OCI-M2 (cell line): ENCODE results near the gene SRGAP2B.
"Not testable (repeated sequence)": the region's sequence is repeated elsewhere in the genome, so short reads cannot be mapped to it uniquely, and the experiment has no call there.

ENCODE experiments used
- DNase-seq: peaks from one replicate; lab custom pipeline; 2025; ENCODE audit not compliant: unreplicated experiment; lab: John Stamatoyannopoulos, UW

SRGAP2B gene

GRCh38 chr1:145093517-145094149 lies 1.5 kb downstream of the SRGAP2B start:
- not testable (repeated sequence) for DNase-seq

DNA sequence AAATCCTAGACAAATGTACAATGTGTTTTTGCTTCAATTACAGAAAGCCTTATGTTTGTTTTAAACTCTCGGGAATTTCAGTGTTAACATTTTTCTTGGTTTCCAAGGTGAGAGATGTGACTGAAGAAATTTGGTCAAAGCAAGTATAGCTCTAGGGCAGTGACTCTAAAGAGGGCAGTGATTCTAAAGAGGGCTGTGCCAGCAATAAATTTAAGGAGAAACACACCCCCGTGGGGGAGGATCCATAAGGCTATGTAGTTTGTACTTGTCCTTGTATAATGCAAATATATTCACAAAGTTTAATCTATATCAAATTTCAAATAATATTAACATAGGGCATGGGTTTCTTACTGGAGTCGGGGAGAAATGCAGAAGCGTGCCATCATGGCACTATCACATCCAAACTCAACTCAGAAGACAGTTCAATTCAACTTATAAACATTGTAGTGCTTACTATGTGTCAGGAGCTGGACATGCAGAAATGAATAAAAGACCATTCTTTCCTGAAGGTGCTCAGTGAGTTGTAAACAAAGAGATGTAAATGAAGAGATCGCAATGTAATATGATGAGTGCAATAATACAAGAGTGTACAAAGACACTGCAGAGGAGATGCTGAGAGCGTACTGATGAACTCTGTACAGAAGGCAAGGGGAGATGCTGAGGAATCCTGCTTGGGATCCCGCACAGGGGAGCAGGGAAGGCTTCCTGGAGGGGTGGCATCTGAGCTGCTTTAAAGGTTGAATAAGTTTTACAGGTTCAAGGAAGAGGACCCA lies 12.5 kb downstream of the SRGAP2B start:
- DNase-seq, result not testable (repeated sequence)

DNA sequence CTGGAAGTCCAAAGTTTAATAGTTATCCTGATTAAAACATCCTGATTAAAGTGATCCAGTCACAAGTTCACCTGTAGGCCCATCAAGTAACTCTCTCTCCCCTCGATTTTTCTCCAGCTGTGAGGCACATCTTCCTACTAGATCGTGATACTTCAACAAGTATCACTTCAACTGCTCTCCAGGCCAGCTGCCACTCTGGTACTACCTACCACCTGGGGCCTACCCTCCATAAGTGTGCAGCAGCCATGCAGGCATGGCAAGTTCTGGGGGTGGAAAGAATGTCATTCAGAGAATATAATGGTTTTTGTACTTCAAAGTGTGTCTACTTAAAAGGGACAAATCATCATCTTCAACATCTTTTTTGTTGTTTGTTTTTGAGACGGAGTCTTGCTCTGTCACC lies 14.9 kb downstream of the SRGAP2B start:
- DNase-seq, result not testable (repeated sequence)

DNA sequence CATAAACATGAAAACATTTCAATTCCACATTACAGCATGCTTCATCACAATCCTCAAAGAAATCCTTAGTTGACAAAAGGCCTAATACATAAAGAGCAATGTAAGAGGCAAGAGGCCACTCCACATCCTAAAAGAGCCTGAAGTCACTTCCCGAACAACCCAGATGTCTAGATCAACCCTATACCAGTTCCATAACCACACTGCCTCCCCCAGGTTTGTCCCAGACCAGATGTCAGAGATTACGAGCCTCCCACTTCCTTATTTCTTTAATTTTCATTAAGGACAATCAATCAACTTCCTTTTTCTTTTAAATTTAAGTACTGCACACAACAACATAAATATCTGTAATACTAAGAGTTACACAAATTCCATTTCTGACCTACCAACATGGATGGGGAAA lies 15.4 kb downstream of the SRGAP2B start:
- DNase-seq, result not testable (repeated sequence)

DNA sequence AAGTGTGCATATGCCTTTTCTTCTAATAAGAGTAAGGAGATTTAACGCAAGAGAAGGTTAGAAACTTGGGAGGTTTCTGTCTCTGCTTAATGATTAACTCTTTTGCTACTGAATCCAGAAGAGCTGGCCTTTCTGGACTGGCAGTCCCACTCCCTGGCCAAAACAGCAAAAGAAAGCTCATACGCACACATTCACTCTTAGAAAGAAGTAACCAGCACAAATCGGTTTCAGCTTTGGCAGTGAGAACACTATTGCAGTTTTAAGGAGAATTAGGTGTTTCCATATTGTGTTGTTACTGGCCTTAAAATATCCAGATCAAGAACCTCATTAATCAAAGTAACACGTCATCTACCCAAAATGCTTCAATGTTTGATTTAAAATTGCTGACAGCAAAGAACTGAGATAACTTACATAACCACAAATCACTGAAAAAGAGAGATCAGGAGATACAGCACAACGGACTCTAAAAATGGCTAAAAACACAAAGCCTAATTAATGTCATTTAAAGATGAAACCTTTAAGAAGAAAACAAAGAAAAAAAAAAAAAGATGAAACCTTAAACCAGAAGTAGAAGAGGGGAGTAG lies 16.2 kb downstream of the SRGAP2B start:
- not testable (repeated sequence) for DNase-seq

GRCh38 chr1:145077872-145078786 lies 17.0 kb downstream of the SRGAP2B start:
- DNase-seq, result not testable (repeated sequence)

DNA sequence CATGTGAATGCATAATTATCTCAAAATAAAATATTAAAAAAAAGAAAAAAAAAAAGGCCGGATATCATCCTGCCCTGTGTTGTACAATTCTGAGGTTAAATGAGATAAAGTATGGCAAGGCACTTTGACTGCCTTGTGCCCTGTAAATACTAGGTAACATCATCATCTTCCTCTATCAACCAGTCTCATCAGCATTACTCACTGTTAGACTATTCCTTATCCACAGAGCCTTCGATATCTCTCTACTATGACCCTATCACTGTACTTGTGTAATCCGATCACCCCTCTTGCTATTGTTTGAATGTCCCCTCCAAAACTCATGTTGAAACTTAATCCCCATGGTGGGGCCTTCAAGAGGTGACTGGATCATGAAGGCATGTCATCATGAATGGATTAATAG lies 18.3 kb downstream of the SRGAP2B start:
- DNase-seq, result not testable (repeated sequence)

- DNase-seq, result not testable (repeated sequence)
Observed at GRCh38 chr1:145074021-145074559, 21.0 kb downstream of the SRGAP2B start.

DNA sequence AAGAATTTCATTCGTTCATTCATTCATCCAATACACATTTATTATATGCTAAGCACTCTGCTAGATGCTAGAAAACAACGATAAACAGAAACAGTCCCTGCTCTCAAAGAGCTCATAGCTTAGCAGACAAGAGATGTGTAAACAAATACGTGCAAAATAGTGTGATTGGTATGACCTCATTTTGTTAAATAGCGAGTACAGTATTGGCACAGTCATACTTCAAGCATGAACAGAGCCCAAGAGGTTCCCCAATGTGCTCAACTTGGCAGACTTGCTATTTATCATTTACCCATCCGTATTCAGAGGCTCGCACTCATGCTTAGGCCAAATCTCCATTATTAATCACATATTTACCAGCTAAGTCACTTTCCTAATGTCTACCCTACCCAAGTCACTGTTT lies 23.6 kb downstream of the SRGAP2B start:
- not testable (repeated sequence) for DNase-seq

- not testable (repeated sequence) for DNase-seq
Observed at GRCh38 chr1:145066486-145066885, 28.6 kb downstream of the SRGAP2B start.

DNA sequence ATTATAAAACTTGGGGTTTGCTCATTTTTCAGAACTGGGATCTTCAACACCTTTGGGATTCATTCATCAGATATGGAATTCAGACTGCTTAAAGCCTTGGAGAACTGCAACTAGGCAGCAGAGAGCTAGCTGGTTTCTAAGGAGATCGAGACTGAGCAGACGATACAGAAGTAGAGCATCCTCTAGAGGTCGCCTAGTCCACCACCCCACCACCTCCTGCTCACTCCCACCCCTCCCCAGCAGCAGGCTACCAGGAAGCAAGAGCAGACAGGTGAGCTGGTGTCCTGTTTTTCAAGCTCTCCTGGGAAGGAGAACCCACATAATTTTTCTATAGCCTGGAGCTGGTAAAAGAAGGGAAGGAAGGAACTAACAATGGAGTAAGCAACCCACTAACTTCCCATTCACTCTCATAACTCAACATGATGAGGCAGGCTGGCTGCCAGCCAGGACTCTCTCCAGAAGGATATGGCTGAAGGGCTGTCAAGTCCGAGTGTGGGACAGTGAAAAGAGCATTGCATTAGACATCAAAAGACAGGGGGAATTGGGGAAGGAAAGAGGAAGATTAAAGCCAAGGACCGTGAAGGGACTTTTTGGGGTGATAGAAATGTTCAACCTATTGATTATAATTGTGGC lies 29.8 kb downstream of the SRGAP2B start:
- DNase-seq, result not testable (repeated sequence)

- not testable (repeated sequence) for DNase-seq
Observed at GRCh38 chr1:145063941-145064648, 31.0 kb downstream of the SRGAP2B start.

DNA sequence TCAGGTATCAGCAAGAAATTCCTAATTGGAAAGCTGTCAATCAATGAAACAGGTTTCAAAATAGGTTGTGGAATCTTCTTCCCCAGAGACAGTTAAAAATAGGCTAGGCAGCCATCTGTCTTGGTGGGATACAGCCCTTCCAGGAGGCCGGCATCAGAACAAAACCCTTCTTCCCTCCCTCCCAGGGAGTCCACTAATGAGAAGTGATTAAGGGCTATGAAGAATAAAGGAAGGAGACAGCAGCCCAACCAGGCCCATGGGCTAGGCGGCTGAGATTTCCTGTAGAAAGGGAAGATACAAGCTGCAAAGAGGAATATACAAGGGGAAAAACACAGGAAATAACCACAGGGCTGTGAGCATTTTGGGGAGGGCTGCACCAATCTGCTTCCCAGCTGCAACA lies 31.8 kb downstream of the SRGAP2B start:
- DNase-seq, result not testable (repeated sequence)

DNA sequence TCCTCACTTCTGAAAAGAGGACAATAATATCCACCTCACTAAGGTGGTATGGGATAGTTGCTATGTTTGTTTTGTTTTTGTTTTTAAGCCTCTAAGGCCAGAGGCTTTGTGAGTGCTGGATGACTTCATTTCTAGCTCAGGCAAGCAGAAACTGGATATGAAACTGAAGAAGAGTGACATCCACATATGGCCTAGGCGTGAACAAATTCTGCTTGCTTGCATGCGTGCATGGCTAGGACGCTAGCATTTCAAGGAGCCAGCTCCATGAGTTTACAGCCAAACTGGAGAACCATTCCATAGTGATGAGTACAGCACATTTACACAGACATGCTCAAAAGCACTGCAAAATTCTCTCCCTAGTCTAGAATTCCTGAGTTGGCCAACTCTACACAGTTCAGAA lies 36.9 kb downstream of the SRGAP2B start:
- not testable (repeated sequence) for DNase-seq

DNA sequence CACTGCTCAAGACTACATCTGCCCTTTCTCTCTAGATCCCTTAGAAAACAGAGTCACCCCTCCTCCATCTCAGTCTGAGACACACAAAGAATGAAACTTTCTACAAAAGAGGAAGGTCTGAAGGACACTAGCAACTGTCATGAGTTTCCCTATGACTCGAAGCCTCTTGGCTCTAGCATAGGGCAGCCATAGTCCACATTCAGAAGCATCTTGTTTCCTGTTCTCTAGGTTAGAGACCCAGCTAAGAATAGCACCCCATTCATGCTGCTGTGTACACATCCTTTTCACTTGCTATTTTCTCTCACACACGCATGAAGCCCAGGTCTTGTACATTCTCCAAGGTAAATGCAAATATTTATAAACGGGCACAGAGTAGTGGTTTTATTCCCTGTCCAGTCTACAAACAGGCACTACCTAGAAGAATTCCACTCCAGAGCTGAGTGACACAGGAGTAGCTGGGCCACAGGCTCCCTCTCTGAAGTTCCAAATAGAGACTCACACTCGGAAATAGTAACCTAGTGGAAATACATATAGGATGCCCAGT lies 39.8 kb downstream of the SRGAP2B start:
- DNase-seq, result not testable (repeated sequence)

GRCh38 chr1:145053428-145053827 lies 41.7 kb downstream of the SRGAP2B start:
- not testable (repeated sequence) for DNase-seq

GRCh38 chr1:145052019-145052776 lies 42.9 kb downstream of the SRGAP2B start:
- DNase-seq, result not testable (repeated sequence)

DNA sequence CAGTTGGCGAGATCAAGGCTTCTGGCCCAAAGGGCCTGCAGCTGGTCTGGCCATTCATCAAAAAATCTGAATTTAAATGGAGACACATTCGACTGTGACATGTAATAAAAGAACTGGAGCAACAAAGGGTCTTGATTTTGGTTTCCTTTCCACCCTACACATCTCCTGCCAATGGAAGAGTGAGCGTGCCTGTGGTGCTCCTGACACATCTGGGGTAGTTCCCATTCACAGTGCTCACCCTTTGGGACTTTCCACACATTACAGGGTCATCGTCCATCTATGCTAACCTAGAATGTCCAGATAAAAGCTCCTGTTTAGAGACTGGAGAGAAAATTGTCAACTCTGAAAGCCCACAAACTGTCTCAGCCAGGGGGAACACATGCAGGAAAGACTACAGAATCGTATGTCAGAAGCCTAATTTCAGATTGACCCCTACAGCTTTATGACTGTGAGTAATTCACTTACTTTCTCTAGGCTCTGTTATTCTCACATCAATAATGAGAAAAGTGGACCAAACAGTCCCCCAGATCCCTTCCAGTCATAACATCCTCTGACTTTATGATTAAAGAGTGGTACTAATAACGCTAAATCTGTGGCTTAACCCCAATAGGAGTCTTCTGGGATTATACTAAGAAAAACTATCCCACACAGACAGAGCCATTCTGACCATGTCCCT lies 46.8 kb downstream of the SRGAP2B start:
- DNase-seq, result not testable (repeated sequence)
